HEK293 (cell line): ENCODE data around the gene VMAC.

Source experiments
- CTCF ChIA-PET: fragments of 350-600 bp; formaldehyde crosslinking; extraction: SDS; loops from one replicate; lab custom pipeline; 2021; ENCODE audit warnings: antibody characterized with exemption; lab: Yijun Ruan, JAX
- POLR2A ChIA-PET: fragments of 300-600 bp; formaldehyde crosslinking; extraction: SDS; loops from one replicate; lab custom pipeline; 2020; ENCODE audit warnings: antibody characterized with exemption, inconsistent platforms; lab: Yijun Ruan, JAX
- H3K27ac ChIP-seq: fragments of 200-500 bp; sonication (Bioruptor generic); 2 replicates; pipeline ENCODE4 v1.5.1; 2014; ENCODE audit warnings: low read depth, low read length, control low read depth, inconsistent platforms; ENCODE audit errors: extremely low read depth
- H3K36me3 ChIP-seq, 2 experiments: fragments of 200-500 bp in 1 of 2; sonication (Bioruptor generic) in 1 of 2; 1 replicate in 1 of 2; 2 replicates in 1 of 2; pipeline ENCODE4 v1.5.1; 2014 to 2017; ENCODE audit warnings: inconsistent platforms in 2 of 2, low read length in 2 of 2; ENCODE audit not compliant: control insufficient read depth in 2 of 2, insufficient read depth in 1 of 2
- H3K4me1 ChIP-seq: fragments of 200-500 bp; sonication (Bioruptor generic); 2 replicates; pipeline ENCODE4 v1.5.1; 2014; ENCODE audit warnings: mild to moderate bottlenecking, low read length, inconsistent platforms; ENCODE audit not compliant: control insufficient read depth, insufficient read depth
- H3K4me3 ChIP-seq: 2 replicates; pipeline ENCODE4 v1.5.1; 2011; ENCODE audit warnings: low read depth, mild to moderate bottlenecking, control low read depth, low read length, moderate library complexity
- H3K9me3 ChIP-seq: fragments of 200-500 bp; sonication (Bioruptor generic); 2 replicates; pipeline ENCODE4 v1.5.1; 2014; ENCODE audit warnings: low read depth, low read length, inconsistent platforms; ENCODE audit not compliant: control insufficient read depth, insufficient read depth
- BCL11A ChIP-seq: fragments of 450-650 bp; formaldehyde crosslinking; IDR thresholded peaks from 2 replicates; pipeline ENCODE4 v1.5.1; 2016; ENCODE audit warnings: low read depth, missing biosample characterization, missing genetic modification characterization
- BCL11B ChIP-seq: fragments of 450-650 bp; formaldehyde crosslinking; IDR thresholded peaks from 2 replicates; pipeline ENCODE4 v1.5.1; 2016; ENCODE audit warnings: low read depth, missing biosample characterization, missing genetic modification characterization
- GFI1B ChIP-seq: fragments of 450-650 bp; formaldehyde crosslinking; IDR thresholded peaks from 2 replicates; pipeline ENCODE4 v1.5.1; 2016; ENCODE audit warnings: missing biosample characterization, missing genetic modification characterization
- GLIS1 ChIP-seq: fragments of 450-650 bp; formaldehyde crosslinking; IDR thresholded peaks from 2 replicates; pipeline ENCODE4 v1.5.1; 2016; ENCODE audit warnings: missing biosample characterization, missing genetic modification characterization
- KLF16 ChIP-seq: fragments of 450-650 bp; formaldehyde crosslinking; IDR thresholded peaks from 2 replicates; pipeline ENCODE4 v1.5.1; 2017; ENCODE audit warnings: missing biosample characterization, missing genetic modification characterization
- MZF1 ChIP-seq: fragments of 450-650 bp; formaldehyde crosslinking; IDR thresholded peaks from 2 replicates; pipeline ENCODE4 v1.5.1; 2017; ENCODE audit warnings: missing biosample characterization, missing genetic modification characterization, borderline replicate concordance
- TCF7L2 ChIP-seq: IDR thresholded peaks from 2 replicates; pipeline ENCODE4 v1.6.1; 2011; ENCODE audit warnings: low read depth, mild to moderate bottlenecking, inconsistent platforms, low read length, moderate library complexity, borderline replicate concordance
- ZBTB48 ChIP-seq: fragments of 450-650 bp; formaldehyde crosslinking; IDR thresholded peaks from 2 replicates; pipeline ENCODE4 v1.5.1; 2016; ENCODE audit warnings: missing biosample characterization, missing genetic modification characterization
- ZNF133 ChIP-seq: fragments of 450-650 bp; formaldehyde crosslinking; IDR thresholded peaks from 2 replicates; pipeline ENCODE4 v1.5.1; 2016; ENCODE audit warnings: missing biosample characterization, missing genetic modification characterization
- ZNF155 ChIP-seq: fragments of 450-650 bp; formaldehyde crosslinking; IDR thresholded peaks from 2 replicates; pipeline ENCODE4 v1.5.1; 2016; ENCODE audit warnings: missing biosample characterization, missing genetic modification characterization
- ZNF202 ChIP-seq: fragments of 450-650 bp; formaldehyde crosslinking; IDR thresholded peaks from 2 replicates; pipeline ENCODE4 v1.5.1; 2016; ENCODE audit warnings: missing biosample characterization, missing genetic modification characterization, borderline replicate concordance
- ZNF292 ChIP-seq: fragments of 450-650 bp; formaldehyde crosslinking; IDR thresholded peaks from 2 replicates; pipeline ENCODE4 v1.5.1; 2016; ENCODE audit warnings: low read depth, missing biosample characterization, missing genetic modification characterization, borderline replicate concordance
- ZNF324 ChIP-seq: fragments of 450-650 bp; formaldehyde crosslinking; IDR thresholded peaks from 2 replicates; pipeline ENCODE4 v1.5.1; 2016; ENCODE audit warnings: missing biosample characterization, missing genetic modification characterization
- ZNF350 ChIP-seq: fragments of 450-650 bp; formaldehyde crosslinking; IDR thresholded peaks from 2 replicates; pipeline ENCODE4 v1.5.0; 2017; ENCODE audit warnings: missing biosample characterization, mild to moderate bottlenecking, missing genetic modification characterization
- ZNF548 ChIP-seq: fragments of 450-650 bp; formaldehyde crosslinking; IDR thresholded peaks from 2 replicates; pipeline ENCODE4 v1.5.1; 2016; ENCODE audit warnings: missing biosample characterization, missing genetic modification characterization
- ZNF623 ChIP-seq: fragments of 450-650 bp; formaldehyde crosslinking; IDR thresholded peaks from 2 replicates; pipeline ENCODE4 v1.5.1; 2016; ENCODE audit warnings: missing biosample characterization, missing genetic modification characterization
- ZNF701 ChIP-seq: fragments of 450-650 bp; formaldehyde crosslinking; IDR thresholded peaks from 2 replicates; pipeline ENCODE4 v1.5.1; 2016; ENCODE audit warnings: missing biosample characterization, missing genetic modification characterization
- ZSCAN30 ChIP-seq: fragments of 450-650 bp; IDR thresholded peaks from 2 replicates; pipeline ENCODE4 v1.5.1; 2018; ENCODE audit warnings: missing biosample characterization, mild to moderate bottlenecking, missing genetic modification characterization, moderate library complexity
- TF ChIP-seq, protein P1 (sequence below): fragments of 450-650 bp; formaldehyde crosslinking; IDR thresholded peaks from 2 replicates; pipeline ENCODE4 v1.5.1; 2016; ENCODE audit warnings: missing biosample characterization, missing genetic modification characterization
- TF ChIP-seq, protein P2 (sequence below): fragments of 450-650 bp; formaldehyde crosslinking; IDR thresholded peaks from 2 replicates; pipeline ENCODE4 v1.5.1; 2016; ENCODE audit warnings: missing biosample characterization, missing genetic modification characterization
- TF ChIP-seq, protein P3 (sequence below): fragments of 450-650 bp; formaldehyde crosslinking; IDR thresholded peaks from 2 replicates; pipeline ENCODE4 v1.5.1; 2017; ENCODE audit warnings: missing biosample characterization, missing genetic modification characterization
- TF ChIP-seq, protein P4 (sequence below): fragments of 450-650 bp; formaldehyde crosslinking; IDR thresholded peaks from 2 replicates; pipeline ENCODE4 v1.5.1; 2016; ENCODE audit warnings: missing biosample characterization, missing genetic modification characterization
- TF ChIP-seq, protein P5 (sequence below): fragments of 450-650 bp; formaldehyde crosslinking; IDR thresholded peaks from 2 replicates; pipeline ENCODE4 v1.5.1; 2016; ENCODE audit warnings: missing biosample characterization, missing genetic modification characterization, borderline replicate concordance

Gene VMAC

DNA sequence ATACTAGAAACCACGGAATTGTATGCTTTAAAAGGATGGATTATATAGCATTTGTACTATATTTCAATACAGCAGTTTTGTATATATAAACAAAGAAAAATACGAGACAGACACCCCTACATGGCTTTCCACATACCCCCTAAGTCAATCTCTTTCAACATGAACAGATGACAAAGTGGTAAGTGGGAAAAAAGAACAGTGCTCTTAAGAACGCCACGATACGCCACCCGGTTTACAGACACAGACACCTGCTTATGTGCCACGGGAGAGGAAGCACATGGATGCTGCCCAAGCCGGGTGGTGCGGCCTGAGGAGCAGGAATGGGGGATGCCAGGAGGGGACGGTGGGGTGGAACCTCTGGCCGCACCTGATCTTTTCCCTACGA lies 17.5 kb downstream of the VMAC start:
- CTCF ChIA-PET, result no interaction called here

DNA sequence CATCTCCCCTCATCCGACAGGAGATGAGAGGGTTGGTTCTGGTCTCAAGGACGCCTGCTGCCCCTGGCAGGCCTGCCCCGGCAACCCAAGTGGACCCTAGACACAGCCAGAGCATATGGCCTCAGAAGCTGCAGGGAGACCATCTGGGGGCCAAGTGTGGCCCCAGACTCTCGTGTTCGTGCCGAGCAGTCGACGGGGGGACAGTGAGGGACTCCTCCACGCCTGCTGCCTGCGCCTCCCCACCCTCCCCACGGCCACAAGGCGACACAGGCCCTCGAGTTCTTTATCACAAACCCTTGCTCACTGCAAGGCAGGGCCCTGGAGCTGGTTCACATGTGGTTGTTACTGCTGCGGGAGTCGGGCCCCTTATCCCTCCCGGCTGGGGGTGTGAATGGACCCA lies 18.7 kb downstream of the VMAC start:
- CTCF ChIA-PET, result no interaction called here
- Histone ChIP-seq H3K9me3 (no peaks in the 10 kb centered on the region), H3K4me3 (no peak overlapping the region), H3K27ac (no peak overlapping the region), H3K4me1 (no peaks in the 10 kb centered on the region)
- no peak for TF ChIP-seq ZSCAN30 (tag by site-specific recombination)
- TF ChIP-seq TCF7L2, result no peak
- TF ChIP-seq MZF1 (tag by site-specific recombination), result no peak
- no peak for TF ChIP-seq BCL11A
- TF ChIP-seq ZNF324 (tag by site-specific recombination), result no peak
- no peak for TF ChIP-seq ZNF623 (tag by site-specific recombination)
- TF ChIP-seq, all 188 proteins: peak for 0
- POLR2A ChIA-PET, result no interaction called here
- H3K36me3 ChIP-seq, result peaks cover 29 to 94% of the 10 kb centered on the region in 2 experiments

More for the DNA sequence above, 17.5 kb downstream of the VMAC start:
- Histone ChIP-seq H3K27ac (no peak overlapping the region), H3K9me3 (no peaks in the 10 kb centered on the region), H3K4me1 (no peaks in the 10 kb centered on the region), H3K36me3 (peaks cover 26 to 92% of the 10 kb centered on the region in 2 experiments; a peak in 2 of 3 replicates), H3K4me3 (no peak overlapping the region)
- TF ChIP-seq ZNF701 (tag by site-specific recombination), result no peak
- no peak for TF ChIP-seq BCL11B (tag by site-specific recombination)
- TF ChIP-seq ZNF548 (tag by site-specific recombination), result no peak
- TF ChIP-seq, protein P1, sequence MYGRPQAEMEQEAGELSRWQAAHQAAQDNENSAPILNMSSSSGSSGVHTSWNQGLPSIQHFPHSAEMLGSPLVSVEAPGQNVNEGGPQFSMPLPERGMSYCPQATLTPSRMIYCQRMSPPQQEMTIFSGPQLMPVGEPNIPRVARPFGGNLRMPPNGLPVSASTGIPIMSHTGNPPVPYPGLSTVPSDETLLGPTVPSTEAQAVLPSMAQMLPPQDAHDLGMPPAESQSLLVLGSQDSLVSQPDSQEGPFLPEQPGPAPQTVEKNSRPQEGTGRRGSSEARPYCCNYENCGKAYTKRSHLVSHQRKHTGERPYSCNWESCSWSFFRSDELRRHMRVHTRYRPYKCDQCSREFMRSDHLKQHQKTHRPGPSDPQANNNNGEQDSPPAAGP (tag by site-specific recombination), result no peak
- TF ChIP-seq, protein P2, sequence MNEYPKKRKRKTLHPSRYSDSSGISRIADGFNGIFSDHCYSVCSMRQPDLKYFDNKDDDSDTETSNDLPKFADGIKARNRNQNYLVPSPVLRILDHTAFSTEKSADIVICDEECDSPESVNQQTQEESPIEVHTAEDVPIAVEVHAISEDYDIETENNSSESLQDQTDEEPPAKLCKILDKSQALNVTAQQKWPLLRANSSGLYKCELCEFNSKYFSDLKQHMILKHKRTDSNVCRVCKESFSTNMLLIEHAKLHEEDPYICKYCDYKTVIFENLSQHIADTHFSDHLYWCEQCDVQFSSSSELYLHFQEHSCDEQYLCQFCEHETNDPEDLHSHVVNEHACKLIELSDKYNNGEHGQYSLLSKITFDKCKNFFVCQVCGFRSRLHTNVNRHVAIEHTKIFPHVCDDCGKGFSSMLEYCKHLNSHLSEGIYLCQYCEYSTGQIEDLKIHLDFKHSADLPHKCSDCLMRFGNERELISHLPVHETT (tag by site-specific recombination), result no peak
- no peak for TF ChIP-seq ZSCAN30 (tag by site-specific recombination)
- TF ChIP-seq ZNF350, result no peak
- TF ChIP-seq ZNF202 (tag by site-specific recombination), result no peak
- TF ChIP-seq, protein P3, sequence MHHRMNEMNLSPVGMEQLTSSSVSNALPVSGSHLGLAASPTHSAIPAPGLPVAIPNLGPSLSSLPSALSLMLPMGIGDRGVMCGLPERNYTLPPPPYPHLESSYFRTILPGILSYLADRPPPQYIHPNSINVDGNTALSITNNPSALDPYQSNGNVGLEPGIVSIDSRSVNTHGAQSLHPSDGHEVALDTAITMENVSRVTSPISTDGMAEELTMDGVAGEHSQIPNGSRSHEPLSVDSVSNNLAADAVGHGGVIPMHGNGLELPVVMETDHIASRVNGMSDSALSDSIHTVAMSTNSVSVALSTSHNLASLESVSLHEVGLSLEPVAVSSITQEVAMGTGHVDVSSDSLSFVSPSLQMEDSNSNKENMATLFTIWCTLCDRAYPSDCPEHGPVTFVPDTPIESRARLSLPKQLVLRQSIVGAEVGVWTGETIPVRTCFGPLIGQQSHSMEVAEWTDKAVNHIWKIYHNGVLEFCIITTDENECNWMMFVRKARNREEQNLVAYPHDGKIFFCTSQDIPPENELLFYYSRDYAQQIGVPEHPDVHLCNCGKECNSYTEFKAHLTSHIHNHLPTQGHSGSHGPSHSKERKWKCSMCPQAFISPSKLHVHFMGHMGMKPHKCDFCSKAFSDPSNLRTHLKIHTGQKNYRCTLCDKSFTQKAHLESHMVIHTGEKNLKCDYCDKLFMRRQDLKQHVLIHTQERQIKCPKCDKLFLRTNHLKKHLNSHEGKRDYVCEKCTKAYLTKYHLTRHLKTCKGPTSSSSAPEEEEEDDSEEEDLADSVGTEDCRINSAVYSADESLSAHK (tag by site-specific recombination), result no peak
- no peak for TF ChIP-seq GLIS1 (tag by site-specific recombination)
- POLR2A ChIA-PET, result no interaction called here

DNA sequence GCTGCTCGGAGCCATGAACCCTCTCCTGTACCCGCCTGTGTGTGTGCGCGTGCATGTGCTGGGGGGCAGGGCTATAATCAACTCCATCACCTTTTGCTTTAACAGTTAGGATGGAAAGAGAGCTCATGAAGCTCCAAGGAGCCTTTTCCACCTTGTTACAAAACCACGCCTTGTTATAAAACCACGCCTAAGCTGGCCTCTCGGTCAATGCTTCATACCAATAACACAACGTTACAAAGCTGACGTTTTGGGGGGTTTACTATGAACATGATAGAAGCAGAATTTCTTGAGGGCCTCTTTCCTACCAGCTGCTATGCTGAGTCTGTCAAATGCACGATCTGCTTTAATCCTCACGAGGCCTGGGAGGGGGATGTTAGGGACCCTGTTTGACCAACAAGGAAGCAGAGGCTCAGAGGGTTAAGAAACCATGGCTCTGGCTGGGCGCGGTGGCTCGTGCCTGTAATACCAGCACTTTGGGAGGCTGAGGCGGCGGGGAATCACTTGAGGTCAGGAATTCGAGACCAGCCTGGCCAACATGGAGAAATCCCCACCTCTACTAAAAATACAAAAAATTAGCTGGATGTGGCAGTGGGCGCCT lies 21.3 kb downstream of the VMAC start:
- ChIA-PET POLR2A (interaction anchor here (0.5 kb wide), 1 partner anchor 55 kb away, joined by 3 read pairs; no protein-coding TSS in a partner anchor), CTCF (interaction anchor here (0.9 kb wide), 1 partner anchor 42 kb away, joined by 3 read pairs; no protein-coding TSS in a partner anchor)
- Histone ChIP-seq H3K4me1 (no peaks in the 10 kb centered on the region), H3K27ac (no peak overlapping the region), H3K36me3 (peaks cover 27 to 100% of the 10 kb centered on the region in 2 experiments), H3K4me3 (no peak overlapping the region), H3K9me3 (no peaks in the 10 kb centered on the region)
- TF ChIP-seq, protein P4, sequence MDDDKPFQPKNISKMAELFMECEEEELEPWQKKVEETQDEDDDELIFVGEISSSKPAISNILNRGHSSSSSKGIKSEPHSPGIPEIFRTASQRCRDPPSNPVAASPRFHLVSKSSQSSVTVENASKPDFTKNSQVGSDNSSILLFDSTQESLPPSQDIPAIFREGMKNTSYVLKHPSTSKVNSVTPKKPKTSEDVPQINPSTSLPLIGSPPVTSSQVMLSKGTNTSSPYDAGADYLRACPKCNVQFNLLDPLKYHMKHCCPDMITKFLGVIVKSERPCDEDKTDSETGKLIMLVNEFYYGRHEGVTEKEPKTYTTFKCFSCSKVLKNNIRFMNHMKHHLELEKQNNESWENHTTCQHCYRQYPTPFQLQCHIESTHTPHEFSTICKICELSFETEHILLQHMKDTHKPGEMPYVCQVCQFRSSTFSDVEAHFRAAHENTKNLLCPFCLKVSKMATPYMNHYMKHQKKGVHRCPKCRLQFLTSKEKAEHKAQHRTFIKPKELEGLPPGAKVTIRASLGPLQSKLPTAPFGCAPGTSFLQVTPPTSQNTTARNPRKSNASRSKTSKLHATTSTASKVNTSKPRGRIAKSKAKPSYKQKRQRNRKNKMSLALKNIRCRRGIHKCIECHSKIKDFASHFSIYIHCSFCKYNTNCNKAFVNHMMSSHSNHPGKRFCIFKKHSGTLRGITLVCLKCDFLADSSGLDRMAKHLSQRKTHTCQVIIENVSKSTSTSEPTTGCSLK (tag by site-specific recombination), result no peak
- TF ChIP-seq MZF1 (tag by site-specific recombination) (no peak), ZNF133 (tag by site-specific recombination) (no peak), KLF16 (tag by site-specific recombination) (no peak), ZNF292 (tag by site-specific recombination) (no peak), GFI1B (tag by site-specific recombination) (no peak), ZNF155 (tag by site-specific recombination) (no peak), ZBTB48 (no peak)
- TF ChIP-seq, protein P5, sequence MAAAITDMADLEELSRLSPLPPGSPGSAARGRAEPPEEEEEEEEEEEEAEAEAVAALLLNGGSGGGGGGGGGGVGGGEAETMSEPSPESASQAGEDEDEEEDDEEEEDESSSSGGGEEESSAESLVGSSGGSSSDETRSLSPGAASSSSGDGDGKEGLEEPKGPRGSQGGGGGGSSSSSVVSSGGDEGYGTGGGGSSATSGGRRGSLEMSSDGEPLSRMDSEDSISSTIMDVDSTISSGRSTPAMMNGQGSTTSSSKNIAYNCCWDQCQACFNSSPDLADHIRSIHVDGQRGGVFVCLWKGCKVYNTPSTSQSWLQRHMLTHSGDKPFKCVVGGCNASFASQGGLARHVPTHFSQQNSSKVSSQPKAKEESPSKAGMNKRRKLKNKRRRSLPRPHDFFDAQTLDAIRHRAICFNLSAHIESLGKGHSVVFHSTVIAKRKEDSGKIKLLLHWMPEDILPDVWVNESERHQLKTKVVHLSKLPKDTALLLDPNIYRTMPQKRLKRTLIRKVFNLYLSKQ, result no peak
